KMS-11 (cell line): ENCODE results near the gene ZNF521.

ENCODE experiments used
- H2AFZ ChIP-seq: fragments of 200-600 bp; sonication (generic); 2 replicates; pipeline ENCODE4 v1.6.1; 2016; ENCODE audit warnings: antibody characterized with exemption, mixed run types, low read depth
- H3K27ac ChIP-seq: fragments of 200-600 bp; sonication (generic); 2 replicates; pipeline ENCODE4 v1.6.1; 2016; ENCODE audit warnings: mild to moderate bottlenecking, mixed run types
- H3K27me3 ChIP-seq: fragments of 200-600 bp; sonication (generic); 2 replicates; pipeline ENCODE4 v1.6.1; 2017; ENCODE audit warnings: mild to moderate bottlenecking, low read depth, mixed run types, moderate library complexity; ENCODE audit not compliant: insufficient read depth
- H3K36me3 ChIP-seq: fragments of 200-600 bp; sonication (generic); 2 replicates; pipeline ENCODE4 v1.6.1; 2017; ENCODE audit warnings: mild to moderate bottlenecking, mixed run types; ENCODE audit not compliant: insufficient read depth
- H3K4me1 ChIP-seq: fragments of 200-600 bp; sonication (generic); 2 replicates; pipeline ENCODE4 v1.6.1; 2016; ENCODE audit warnings: mild to moderate bottlenecking, low read depth, mixed run types; ENCODE audit not compliant: poor library complexity, severe bottlenecking
- H3K4me2 ChIP-seq: fragments of 200-600 bp; sonication (generic); 2 replicates; pipeline ENCODE4 v1.7.0; 2016; ENCODE audit warnings: mild to moderate bottlenecking, mixed run types
- H3K4me3 ChIP-seq: fragments of 200-600 bp; sonication (generic); IDR thresholded peaks from 2 replicates; pipeline ENCODE4 v1.6.1; 2017; ENCODE audit warnings: low read depth, low read length, mixed read lengths; ENCODE audit not compliant: insufficient read depth
- H3K79me2 ChIP-seq: fragments of 200-600 bp; sonication (generic); 2 replicates; pipeline ENCODE4 v1.6.1; 2016; ENCODE audit warnings: low read depth, mixed run types; ENCODE audit not compliant: insufficient read depth
- H3K9ac ChIP-seq: fragments of 200-600 bp; sonication (generic); 2 replicates; pipeline ENCODE4 v1.6.1; 2016; ENCODE audit warnings: mild to moderate bottlenecking, mixed run types
- H4K20me1 ChIP-seq: fragments of 200-600 bp; sonication (generic); 2 replicates; pipeline ENCODE4 v1.6.1; 2016; ENCODE audit warnings: mild to moderate bottlenecking, mixed run types; ENCODE audit not compliant: insufficient read depth
- TF ChIP-seq, protein P1 (sequence below): fragments of 200-600 bp; sonication (generic); conservative IDR thresholded peaks from 2 replicates; pipeline ENCODE4 v1.6.1; 2017; ENCODE audit warnings: low read depth, mild to moderate bottlenecking, antibody characterized with exemption, low read length, moderate library complexity, mixed read lengths

Gene ZNF521

DNA sequence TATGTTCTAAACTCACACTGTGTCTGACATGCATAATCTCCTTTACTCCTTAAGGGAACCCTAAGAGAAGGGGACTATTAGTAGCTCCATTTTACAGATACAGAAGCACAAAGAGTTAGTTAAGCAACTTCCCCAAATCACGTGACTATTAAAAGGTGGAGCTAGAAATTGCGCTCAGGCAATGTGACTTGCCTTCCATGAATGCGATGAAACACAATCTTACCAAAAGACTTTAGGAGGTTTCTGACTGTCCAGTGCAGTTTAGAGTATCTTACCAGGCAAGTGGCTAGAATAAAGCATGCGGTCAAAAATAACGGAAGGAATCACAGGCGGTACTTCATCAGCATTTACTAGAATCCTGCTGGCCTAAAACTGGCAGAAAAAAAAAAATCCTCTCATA lies 70.4 kb downstream of the ZNF521 start:
- no peaks in the 10 kb centered on the region for H3K27me3 ChIP-seq
- no peak overlapping the region for H3K4me3 ChIP-seq
- no peaks in the 10 kb centered on the region for H3K36me3 ChIP-seq
- H4K20me1 ChIP-seq: no peaks in the 10 kb centered on the region
- no peaks in the 10 kb centered on the region for H3K79me2 ChIP-seq
- H3K4me1 ChIP-seq: no peaks in the 10 kb centered on the region
- no peak overlapping the region for H3K27ac ChIP-seq
- no peak overlapping the region for H2AFZ ChIP-seq
- H3K9ac ChIP-seq: no peak overlapping the region
- no peak overlapping the region for H3K4me2 ChIP-seq
- TF ChIP-seq, protein P1, sequence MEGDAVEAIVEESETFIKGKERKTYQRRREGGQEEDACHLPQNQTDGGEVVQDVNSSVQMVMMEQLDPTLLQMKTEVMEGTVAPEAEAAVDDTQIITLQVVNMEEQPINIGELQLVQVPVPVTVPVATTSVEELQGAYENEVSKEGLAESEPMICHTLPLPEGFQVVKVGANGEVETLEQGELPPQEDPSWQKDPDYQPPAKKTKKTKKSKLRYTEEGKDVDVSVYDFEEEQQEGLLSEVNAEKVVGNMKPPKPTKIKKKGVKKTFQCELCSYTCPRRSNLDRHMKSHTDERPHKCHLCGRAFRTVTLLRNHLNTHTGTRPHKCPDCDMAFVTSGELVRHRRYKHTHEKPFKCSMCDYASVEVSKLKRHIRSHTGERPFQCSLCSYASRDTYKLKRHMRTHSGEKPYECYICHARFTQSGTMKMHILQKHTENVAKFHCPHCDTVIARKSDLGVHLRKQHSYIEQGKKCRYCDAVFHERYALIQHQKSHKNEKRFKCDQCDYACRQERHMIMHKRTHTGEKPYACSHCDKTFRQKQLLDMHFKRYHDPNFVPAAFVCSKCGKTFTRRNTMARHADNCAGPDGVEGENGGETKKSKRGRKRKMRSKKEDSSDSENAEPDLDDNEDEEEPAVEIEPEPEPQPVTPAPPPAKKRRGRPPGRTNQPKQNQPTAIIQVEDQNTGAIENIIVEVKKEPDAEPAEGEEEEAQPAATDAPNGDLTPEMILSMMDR: no peak

DNA sequence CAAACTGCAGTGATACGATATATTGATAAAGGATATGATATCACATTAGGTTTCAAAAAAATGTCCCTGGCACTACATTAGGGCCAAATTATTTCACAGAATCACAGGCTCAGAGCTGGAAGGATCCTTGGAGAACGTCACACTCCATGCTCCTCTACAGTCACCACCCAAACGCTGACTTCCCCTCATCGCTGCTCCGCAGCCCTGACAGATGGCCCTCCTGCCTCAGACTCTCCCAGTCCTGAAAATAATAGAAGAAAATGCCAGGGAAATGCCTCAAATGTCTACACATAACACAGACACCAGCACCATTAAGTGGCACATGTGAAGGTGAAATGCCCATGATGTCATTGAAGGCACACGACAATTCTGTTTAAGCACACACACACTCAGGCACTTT lies 72.0 kb downstream of the ZNF521 start:
- Histone ChIP-seq H3K4me3 (no peak overlapping the region), H4K20me1 (no peaks in the 10 kb centered on the region), H3K36me3 (no peaks in the 10 kb centered on the region), H3K27me3 (no peaks in the 10 kb centered on the region), H3K79me2 (no peaks in the 10 kb centered on the region), H3K27ac (no peak overlapping the region), H3K4me1 (no peaks in the 10 kb centered on the region), H3K9ac (no peak overlapping the region), H2AFZ (no peak overlapping the region), H3K4me2 (no peak overlapping the region)
- TF ChIP-seq, protein P1: no peak

DNA sequence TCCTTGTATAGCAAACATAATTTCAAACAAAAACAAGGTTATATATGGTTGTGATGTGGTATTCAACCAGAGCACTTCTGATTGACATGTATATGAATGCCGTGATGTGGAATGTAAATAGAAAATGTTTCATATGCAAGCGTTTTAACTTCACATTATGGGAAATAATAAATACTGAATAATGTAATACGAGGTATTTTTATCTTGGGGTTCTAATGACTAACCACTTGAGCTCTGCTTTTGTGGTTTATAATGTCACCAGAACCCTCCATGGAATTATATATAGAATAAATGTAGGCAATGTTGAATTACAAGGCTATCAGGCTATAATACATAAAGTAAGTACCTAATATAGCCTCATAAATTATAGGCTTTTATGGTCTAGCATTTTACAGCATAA lies 72.4 kb downstream of the ZNF521 start:
- Histone ChIP-seq H3K4me2 (no peak overlapping the region), H3K79me2 (no peaks in the 10 kb centered on the region), H3K4me3 (no peak overlapping the region), H3K9ac (no peak overlapping the region), H3K36me3 (no peaks in the 10 kb centered on the region), H3K4me1 (no peaks in the 10 kb centered on the region), H2AFZ (no peak overlapping the region), H4K20me1 (no peaks in the 10 kb centered on the region), H3K27ac (no peak overlapping the region), H3K27me3 (no peaks in the 10 kb centered on the region)
- TF ChIP-seq, protein P1: no peak

- no peak overlapping the region for H3K4me3 ChIP-seq
- H3K79me2 ChIP-seq: no peaks in the 10 kb centered on the region
- no peak overlapping the region for H3K4me2 ChIP-seq
- no peak overlapping the region for H2AFZ ChIP-seq
- no peak overlapping the region for H3K9ac ChIP-seq
- no peak overlapping the region for H3K27ac ChIP-seq
- H4K20me1 ChIP-seq: no peaks in the 10 kb centered on the region
- H3K27me3 ChIP-seq: no peaks in the 10 kb centered on the region
- TF ChIP-seq, protein P1: no peak
- no peaks in the 10 kb centered on the region for H3K36me3 ChIP-seq
- H3K4me1 ChIP-seq: no peaks in the 10 kb centered on the region
Observed at GRCh38 chr18:25279133-25279532, 72.8 kb downstream of the ZNF521 start.
